ENCODE data around the gene DENND2A.

GRCh38 chr7:140639366-140640053 lies 1.1 kb downstream of the DENND2A start:
- no peak for TF ChIP-seq CTCF (conservative IDR thresholded peaks at IDR 0.05 in 1 of 2, IDR thresholded peaks at IDR 0.05 in 1 of 2; ENCODE audit: extremely low read depth in 1 of 2, insufficient read depth in 1 of 2, low read depth in 1 of 2, low read length in 2 of 2)
- TF ChIP-seq EZH2 (IDR thresholded peaks at IDR 0.05; ENCODE audit: borderline replicate concordance, low read length) = peak; percentile 39

Data from mammary epithelial cell (primary cell).